KOPT-K1 (cell line): ENCODE measurements around the gene MMP24.

Source experiments
- H3K27ac ChIP-seq: fragments of 200-600 bp; sonication (generic); 2 replicates; pipeline ENCODE4 v1.5.1; 2016; ENCODE audit warnings: antibody characterized with exemption, mild to moderate bottlenecking, low read depth, low read length; ENCODE audit not compliant: poor library complexity, severe bottlenecking
- H3K36me3 ChIP-seq: fragments of 200-600 bp; sonication (generic); 2 replicates; pipeline ENCODE4 v1.5.1; 2017; ENCODE audit warnings: antibody characterized with exemption, mild to moderate bottlenecking, low read length, moderate library complexity; ENCODE audit not compliant: insufficient read depth
- H3K9me3 ChIP-seq: fragments of 200-600 bp; sonication (generic); 2 replicates; pipeline ENCODE4 v1.5.1; 2017; ENCODE audit warnings: antibody characterized with exemption, low read length, mild to moderate bottlenecking; ENCODE audit not compliant: insufficient read depth, poor library complexity, severe bottlenecking

The MMP24 gene

GRCh38 chr20:35297740-35298139 lies 71.2 kb downstream of the MMP24 start:
- Histone ChIP-seq H3K27ac (no peak overlapping the region), H3K9me3 (no peaks in the 10 kb centered on the region), H3K36me3 (peaks cover 9% of the 10 kb centered on the region; the same call in 1 of the 2 replicates)

- H3K36me3 ChIP-seq = peaks cover 14% of the 10 kb centered on the region; the same call in 1 of the 2 replicates
- no peaks in the 10 kb centered on the region for H3K9me3 ChIP-seq
- no peak overlapping the region for H3K27ac ChIP-seq
These were observed 71.8 kb downstream of the MMP24 start for GRCh38 chr20:35298264-35298663.

- peaks cover 18% of the 10 kb centered on the region; the same call in 1 of the 2 replicates for H3K36me3 ChIP-seq
- H3K9me3 ChIP-seq = no peaks in the 10 kb centered on the region
- H3K27ac ChIP-seq = no peak overlapping the region
These were observed 73.3 kb downstream of the MMP24 start for GRCh38 chr20:35299780-35300179.

- Histone ChIP-seq H3K27ac (no peak overlapping the region), H3K36me3 (peaks cover 26% of the 10 kb centered on the region; the same call in 1 of the 2 replicates)
These were observed 74.2 kb downstream of the MMP24 start for GRCh38 chr20:35300469-35301262.

GRCh38 chr20:35301426-35301825 lies 74.9 kb downstream of the MMP24 start:
- Histone ChIP-seq H3K27ac (no peak overlapping the region), H3K36me3 (peaks cover 33% of the 10 kb centered on the region; the same call in 1 of the 2 replicates), H3K9me3 (no peaks in the 10 kb centered on the region)

More at GRCh38 chr20:35300469-35301262, 74.2 kb downstream of the MMP24 start:
- H3K9me3 ChIP-seq = no peaks in the 10 kb centered on the region

GRCh38 chr20:35302421-35303335 lies 76.2 kb downstream of the MMP24 start:
- no peak overlapping the region for H3K27ac ChIP-seq
- H3K9me3 ChIP-seq = no peaks in the 10 kb centered on the region
- peaks cover 36% of the 10 kb centered on the region; the same call in 1 of the 2 replicates for H3K36me3 ChIP-seq

GRCh38 chr20:35303382-35303734 lies 76.9 kb downstream of the MMP24 start:
- H3K9me3 ChIP-seq = no peaks in the 10 kb centered on the region
- H3K27ac ChIP-seq = no peak overlapping the region
- peaks cover 40% of the 10 kb centered on the region; the same call in 1 of the 2 replicates for H3K36me3 ChIP-seq

- Histone ChIP-seq H3K9me3 (no peaks in the 10 kb centered on the region), H3K27ac (no peak overlapping the region), H3K36me3 (peaks cover 46% of the 10 kb centered on the region; the same call in 1 of the 2 replicates)
These were observed 77.4 kb downstream of the MMP24 start for GRCh38 chr20:35303735-35304491.

- Histone ChIP-seq H3K9me3 (no peaks in the 10 kb centered on the region), H3K27ac (no peak overlapping the region), H3K36me3 (peaks cover 56% of the 10 kb centered on the region; the same call in 1 of the 2 replicates)
These were observed 78.5 kb downstream of the MMP24 start for GRCh38 chr20:35304956-35305355.

GRCh38 chr20:35305682-35306556 lies 79.4 kb downstream of the MMP24 start:
- Histone ChIP-seq H3K36me3 (peaks cover 59% of the 10 kb centered on the region; the same call in 1 of the 2 replicates), H3K27ac (no peak overlapping the region), H3K9me3 (no peaks in the 10 kb centered on the region)

GRCh38 chr20:35306931-35307517 lies 80.5 kb downstream of the MMP24 start:
- H3K27ac ChIP-seq = no peak overlapping the region
- H3K36me3 ChIP-seq = peaks cover 60% of the 10 kb centered on the region; the same call in 1 of the 2 replicates
- no peaks in the 10 kb centered on the region for H3K9me3 ChIP-seq

- H3K36me3 ChIP-seq = peaks cover 62% of the 10 kb centered on the region; the same call in 1 of the 2 replicates
- no peak overlapping the region for H3K27ac ChIP-seq
- H3K9me3 ChIP-seq = no peaks in the 10 kb centered on the region
These were observed 81.5 kb downstream of the MMP24 start for GRCh38 chr20:35307666-35308653.

GRCh38 chr20:35311409-35311808 lies 84.9 kb downstream of the MMP24 start:
- Histone ChIP-seq H3K36me3 (peaks cover 49% of the 10 kb centered on the region), H3K27ac (no peak overlapping the region), H3K9me3 (no peaks in the 10 kb centered on the region)
